Epithelial cell of umbilical artery (primary cell): ENCODE data around the gene PHC2. TPM values are rescaled to one million over a fixed set of nuclear protein-coding genes. Genes with fewer than 3 reads are reported as not detected.

ENCODE experiments used
- total RNA-seq: library from RNA; depleted of rRNA; stranded (reverse); fragments of >200 nt; gene quantifications from 2 replicates; pipeline ENCODE4 v1.2.3, GENCODE V29; 2014

The PHC2 gene, protein sequence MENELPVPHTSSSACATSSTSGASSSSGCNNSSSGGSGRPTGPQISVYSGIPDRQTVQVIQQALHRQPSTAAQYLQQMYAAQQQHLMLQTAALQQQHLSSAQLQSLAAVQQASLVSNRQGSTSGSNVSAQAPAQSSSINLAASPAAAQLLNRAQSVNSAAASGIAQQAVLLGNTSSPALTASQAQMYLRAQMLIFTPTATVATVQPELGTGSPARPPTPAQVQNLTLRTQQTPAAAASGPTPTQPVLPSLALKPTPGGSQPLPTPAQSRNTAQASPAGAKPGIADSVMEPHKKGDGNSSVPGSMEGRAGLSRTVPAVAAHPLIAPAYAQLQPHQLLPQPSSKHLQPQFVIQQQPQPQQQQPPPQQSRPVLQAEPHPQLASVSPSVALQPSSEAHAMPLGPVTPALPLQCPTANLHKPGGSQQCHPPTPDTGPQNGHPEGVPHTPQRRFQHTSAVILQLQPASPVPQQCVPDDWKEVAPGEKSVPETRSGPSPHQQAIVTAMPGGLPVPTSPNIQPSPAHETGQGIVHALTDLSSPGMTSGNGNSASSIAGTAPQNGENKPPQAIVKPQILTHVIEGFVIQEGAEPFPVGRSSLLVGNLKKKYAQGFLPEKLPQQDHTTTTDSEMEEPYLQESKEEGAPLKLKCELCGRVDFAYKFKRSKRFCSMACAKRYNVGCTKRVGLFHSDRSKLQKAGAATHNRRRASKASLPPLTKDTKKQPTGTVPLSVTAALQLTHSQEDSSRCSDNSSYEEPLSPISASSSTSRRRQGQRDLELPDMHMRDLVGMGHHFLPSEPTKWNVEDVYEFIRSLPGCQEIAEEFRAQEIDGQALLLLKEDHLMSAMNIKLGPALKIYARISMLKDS
- total RNA-seq = 56.1 and 59.1 TPM in 2 replicates

GRCh38 chr1:33430692-33431593 lies at the start of gene PHC2:
Gene PHC2 (minus strand): TSS chr1:33431095. CDS start chr1:33375539, 55,556 bp downstream.

GRCh38 chr1:33472269-33472980 lies 41.5 kb upstream of the PHC2 start, which contains the start of gene ZSCAN20:
Gene ZSCAN20 (plus strand): TSS chr1:33472645. CDS start chr1:33479289, 6,644 bp downstream.

DNA sequence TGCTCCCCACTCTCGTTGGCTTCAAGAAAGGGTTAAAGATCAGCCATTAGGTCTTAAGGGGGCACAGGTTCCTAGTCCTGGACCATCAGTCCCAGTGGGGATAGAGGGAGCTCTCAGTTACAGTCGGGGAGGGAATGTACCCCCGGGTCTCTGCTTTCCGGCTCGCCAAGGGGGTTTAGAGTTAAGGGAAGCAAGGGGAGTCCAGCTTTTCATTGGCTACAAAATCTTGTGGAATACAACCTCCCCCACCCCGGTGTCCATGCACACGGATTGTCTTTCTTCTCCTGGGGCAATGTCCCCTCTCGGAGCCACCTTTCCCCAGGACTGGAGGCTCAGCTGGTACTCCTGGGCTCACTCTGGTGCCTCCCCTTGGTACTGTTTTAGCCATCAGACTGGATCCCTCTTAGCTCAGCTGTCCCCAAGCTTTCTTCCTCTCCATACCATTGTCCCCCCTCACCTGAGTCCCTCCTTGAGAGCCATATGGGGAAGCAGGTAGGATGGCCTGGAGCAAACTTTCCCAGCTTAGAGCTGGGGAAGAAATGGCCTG lies 110.2 kb downstream of the PHC2 start, which contains the start of gene A3GALT2:
A3GALT2 (minus strand) TSS at position 480 of the 547 bp plus-strand sequence; CDS start at position 480, 0 bp downstream.

Other genes with a start within 250 kb of the PHC2 start
- 1.1 and 1.9 TPM in 2 replicates for gene TRIM62, start 249.1 kb downstream of the PHC2 start, total RNA-seq
- 1.9 and 3.2 TPM in 2 replicates for gene ZNF362, start 174.6 kb downstream of the PHC2 start, total RNA-seq
- not detected in 2 replicates for gene A3GALT2, start 110.0 kb downstream of the PHC2 start, total RNA-seq
- gene ZSCAN20, start 41.5 kb upstream of the PHC2 start, total RNA-seq = 7.5 and 13.4 TPM in 2 replicates